Subcutaneous abdominal adipose tissue (tissue), 5 donors: ENCODE results near the gene MYH4.

Source experiments
- H3K27ac ChIP-seq: one replicate; pipeline ENCODE4 v1.7.0; 2013; ENCODE audit warnings: low read depth, mild to moderate bottlenecking, inconsistent platforms, low read length, moderate library complexity
- H3K27me3 ChIP-seq, 5 donors: one replicate each; pipeline ENCODE4 v1.7.0; 2013; ENCODE audit warnings: low read length in 5 of 5, inconsistent platforms in 1 of 5; ENCODE audit not compliant: control insufficient read depth in 5 of 5, insufficient read depth in 4 of 5
- H3K36me3 ChIP-seq, 5 donors: one replicate each; pipeline ENCODE4 v1.7.0; 2013; ENCODE audit warnings: low read length in 5 of 5; ENCODE audit not compliant: control insufficient read depth in 5 of 5, insufficient read depth in 5 of 5
- H3K4me1 ChIP-seq, 5 donors: one replicate each; pipeline ENCODE4 v1.7.0; 2013; ENCODE audit warnings: low read length in 5 of 5, mild to moderate bottlenecking in 3 of 5, moderate library complexity in 1 of 5; ENCODE audit not compliant: control insufficient read depth in 5 of 5, insufficient read depth in 5 of 5
- H3K4me3 ChIP-seq, 5 donors: one replicate each; pipeline ENCODE4 v1.7.0; 2013; ENCODE audit warnings: low read length in 5 of 5, low read depth in 1 of 5
- H3K9ac ChIP-seq, 5 donors: one replicate each; pipeline ENCODE4 v1.7.0; 2013; ENCODE audit warnings: low read length in 5 of 5, mild to moderate bottlenecking in 4 of 5, moderate library complexity in 3 of 5
- H3K9me3 ChIP-seq, 5 donors: one replicate each; pipeline ENCODE4 v1.7.0; 2013; ENCODE audit warnings: low read length in 5 of 5; ENCODE audit not compliant: control insufficient read depth in 5 of 5
- donor health status: healthy.
- donor health status: healthy.
- donor health status: healthy.
- donor health status: healthy.
- donor health status: healthy.

MYH4 gene

DNA sequence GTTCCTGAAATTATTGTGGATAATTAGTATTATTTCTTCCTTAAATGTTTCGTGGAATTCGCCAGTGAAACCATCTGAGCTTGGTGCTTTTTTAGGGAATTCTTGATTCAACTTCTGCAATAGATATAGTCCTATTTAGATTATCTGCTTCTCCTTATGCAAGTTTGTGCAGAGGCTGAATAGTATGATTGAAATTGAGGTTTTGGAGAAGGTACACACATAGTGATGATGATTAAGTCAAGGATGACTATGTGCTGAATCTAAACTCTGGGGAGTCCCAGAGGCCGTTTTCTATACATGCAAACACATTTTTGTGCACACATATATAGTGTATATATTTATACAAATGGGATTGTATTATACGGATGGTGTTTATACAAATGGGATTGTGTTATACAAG is 5.2 kb upstream of the MYH4 start:
- Histone ChIP-seq H3K4me3 (no peak overlapping the region), H3K9me3 (no peaks in the 10 kb centered on the region), H3K27ac (no peak overlapping the region), H3K4me1 (no peaks in the 10 kb centered on the region), H3K36me3 (no peaks in the 10 kb centered on the region), H3K9ac (no peak overlapping the region), H3K27me3 (no peaks in the 10 kb centered on the region)

DNA sequence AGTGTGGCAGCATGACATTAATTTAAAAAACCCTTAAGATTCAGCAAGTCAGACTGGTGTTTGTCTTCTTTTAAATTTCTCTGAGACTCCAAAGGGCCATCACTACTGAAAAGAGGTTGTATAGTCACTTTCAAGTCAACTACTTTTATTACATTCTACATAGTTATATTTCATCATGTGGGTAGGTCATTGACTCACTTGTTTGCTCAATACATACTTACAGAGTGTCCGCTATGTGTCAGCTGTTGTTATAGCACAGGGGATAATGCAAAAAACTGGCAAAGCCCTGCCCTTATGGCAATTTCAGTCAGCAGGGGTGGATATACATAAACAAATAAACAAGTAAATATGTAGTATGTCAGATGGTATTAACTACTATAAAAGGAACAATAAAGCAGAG is 2.5 kb upstream of the MYH4 start:
- no peaks in the 10 kb centered on the region for H3K36me3 ChIP-seq
- no peaks in the 10 kb centered on the region for H3K27me3 ChIP-seq
- H3K9me3 ChIP-seq, result no peaks in the 10 kb centered on the region
- no peak overlapping the region for H3K27ac ChIP-seq
- H3K9ac ChIP-seq, result no peak overlapping the region
- H3K4me3 ChIP-seq, result no peak overlapping the region
- H3K4me1 ChIP-seq, result no peaks in the 10 kb centered on the region

GRCh38 chr17:10463402-10463801 is 6.0 kb downstream of the MYH4 start:
- H3K4me1 ChIP-seq, result no peaks in the 10 kb centered on the region
- no peaks in the 10 kb centered on the region for H3K27me3 ChIP-seq
- H3K9me3 ChIP-seq, result peaks cover 0 to 2% (median 0%) of the 10 kb centered on the region in 5 donors
- H3K36me3 ChIP-seq, result no peaks in the 10 kb centered on the region
- H3K9ac ChIP-seq, result no peak overlapping the region
- H3K4me3 ChIP-seq, result no peak overlapping the region
- H3K27ac ChIP-seq, result no peak overlapping the region

GRCh38 chr17:10460062-10460461 is 9.3 kb downstream of the MYH4 start:
- no peak overlapping the region for H3K27ac ChIP-seq
- no peaks in the 10 kb centered on the region for H3K4me1 ChIP-seq
- peaks cover 0 to 2% (median 0%) of the 10 kb centered on the region in 5 donors for H3K9me3 ChIP-seq
- no peak overlapping the region for H3K9ac ChIP-seq
- no peak overlapping the region for H3K4me3 ChIP-seq
- H3K36me3 ChIP-seq, result no peaks in the 10 kb centered on the region
- H3K27me3 ChIP-seq, result no peaks in the 10 kb centered on the region

- Histone ChIP-seq H3K9ac (no peak overlapping the region), H3K36me3 (no peaks in the 10 kb centered on the region), H3K27ac (no peak overlapping the region), H3K9me3 (no peaks in the 10 kb centered on the region), H3K4me1 (no peaks in the 10 kb centered on the region), H3K27me3 (no peaks in the 10 kb centered on the region), H3K4me3 (no peak overlapping the region)
Observed at GRCh38 chr17:10458701-10459100, 10.7 kb downstream of the MYH4 start.

- H3K27me3 ChIP-seq, result no peaks in the 10 kb centered on the region
- no peak overlapping the region for H3K9ac ChIP-seq
- no peaks in the 10 kb centered on the region for H3K4me1 ChIP-seq
- no peak overlapping the region for H3K4me3 ChIP-seq
- no peaks in the 10 kb centered on the region for H3K9me3 ChIP-seq
- H3K36me3 ChIP-seq, result no peaks in the 10 kb centered on the region
- H3K27ac ChIP-seq, result no peak overlapping the region
Observed at GRCh38 chr17:10457952-10458351, 11.4 kb downstream of the MYH4 start.

GRCh38 chr17:10447026-10447931 is 22.1 kb downstream of the MYH4 start:
- Histone ChIP-seq H3K36me3 (no peaks in the 10 kb centered on the region), H3K4me3 (no peak overlapping the region), H3K4me1 (no peaks in the 10 kb centered on the region), H3K27ac (no peak overlapping the region), H3K27me3 (no peaks in the 10 kb centered on the region), H3K9me3 (no peaks in the 10 kb centered on the region), H3K9ac (no peak overlapping the region)

DNA sequence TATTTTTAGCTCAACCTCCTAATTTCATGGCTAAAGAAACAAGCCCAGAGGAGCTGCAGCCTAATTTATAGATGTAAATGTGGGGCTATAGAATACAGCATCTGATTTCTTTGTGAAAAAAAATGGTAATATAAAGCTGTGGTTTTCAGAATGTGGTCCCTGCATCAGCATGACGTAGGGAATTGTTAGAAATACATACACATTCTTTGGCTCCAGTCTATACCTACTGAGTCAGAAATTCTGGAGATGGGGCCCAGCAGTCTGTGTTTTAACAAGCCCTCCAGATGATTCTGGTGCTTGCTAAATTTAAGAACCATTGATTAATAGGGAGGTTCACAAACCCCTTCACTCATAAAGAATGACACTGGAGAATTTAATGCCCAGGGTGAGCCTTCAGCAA is 29.5 kb downstream of the MYH4 start:
- H3K9ac ChIP-seq, result no peak overlapping the region
- no peaks in the 10 kb centered on the region for H3K36me3 ChIP-seq
- no peak overlapping the region for H3K4me3 ChIP-seq
- H3K9me3 ChIP-seq, result no peaks in the 10 kb centered on the region
- H3K4me1 ChIP-seq, result no peaks in the 10 kb centered on the region
- H3K27ac ChIP-seq, result no peak overlapping the region
- H3K27me3 ChIP-seq, result peaks cover 0 to 2% (median 0%) of the 10 kb centered on the region in 5 donors

- no peak overlapping the region for H3K27ac ChIP-seq
- H3K4me3 ChIP-seq, result no peak overlapping the region
- H3K9ac ChIP-seq, result no peak overlapping the region
- H3K4me1 ChIP-seq, result no peaks in the 10 kb centered on the region
- H3K27me3 ChIP-seq, result peaks cover 0 to 2% (median 0%) of the 10 kb centered on the region in 5 donors
- no peaks in the 10 kb centered on the region for H3K36me3 ChIP-seq
- H3K9me3 ChIP-seq, result peaks cover 0 to 7% (median 3%) of the 10 kb centered on the region in 5 donors
Observed at GRCh38 chr17:10435096-10435495, 34.3 kb downstream of the MYH4 start.

- peaks cover 0 to 7% (median 3%) of the 10 kb centered on the region in 5 donors for H3K9me3 ChIP-seq
- no peaks in the 10 kb centered on the region for H3K36me3 ChIP-seq
- no peak overlapping the region for H3K9ac ChIP-seq
- H3K27me3 ChIP-seq, result no peaks in the 10 kb centered on the region
- H3K4me1 ChIP-seq, result no peaks in the 10 kb centered on the region
- H3K27ac ChIP-seq, result no peak overlapping the region
- no peak overlapping the region for H3K4me3 ChIP-seq
Observed at GRCh38 chr17:10429421-10430045, 39.8 kb downstream of the MYH4 start.
